ENCODE results near the gene ANXA4.
"Not testable (repeated sequence)": the region's sequence is repeated elsewhere in the genome, so short reads cannot be mapped to it uniquely, and the experiment has no call there.

Gene ANXA4

DNA sequence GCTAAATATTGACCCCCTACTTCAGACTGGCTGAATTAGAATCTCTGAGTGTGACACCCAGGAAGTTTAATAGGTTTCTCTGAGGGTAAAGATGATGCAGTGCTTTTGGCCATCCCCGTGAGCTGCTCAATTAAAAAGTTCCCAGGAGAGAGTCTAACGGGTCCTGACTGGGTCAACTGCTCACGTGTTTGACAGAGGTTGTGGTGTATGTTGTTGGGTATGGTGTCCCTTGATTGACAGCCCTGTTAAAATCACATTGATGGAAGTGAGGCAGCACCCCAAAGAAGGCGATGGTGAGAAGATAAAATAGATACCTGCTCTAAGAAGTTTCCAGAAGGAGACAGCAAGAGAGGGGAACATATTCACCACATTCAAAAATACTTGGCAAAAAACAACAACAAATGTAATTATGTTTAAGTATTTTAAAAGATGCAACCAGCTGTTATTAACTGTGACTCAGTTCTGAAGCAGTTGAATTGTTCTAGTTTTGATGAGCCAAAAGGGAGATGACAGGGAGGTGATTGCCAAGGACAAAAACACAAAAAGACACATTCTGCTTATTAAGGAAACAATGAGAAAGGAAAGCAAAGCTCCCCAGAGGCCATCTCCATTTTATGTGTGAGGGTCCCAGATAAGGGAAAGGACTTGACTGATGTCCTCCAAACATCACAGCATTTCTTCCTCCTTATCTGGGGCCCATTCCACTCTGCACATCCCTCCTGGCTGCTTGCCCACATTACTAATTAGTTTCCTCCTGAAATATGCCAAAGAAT is 76.0 kb downstream of the ANXA4 start:
- Histone ChIP-seq H3K36me3 (ENCODE audit: control insufficient read depth, insufficient read depth, low read length, severe bottlenecking) (peaks cover 61% of the 10 kb centered on the region), H3K4me3 (ENCODE audit: low read length) (peak overlapping the region; percentile 40), H3K9me3 (ENCODE audit: control insufficient read depth, low read length) (no peaks in the 10 kb centered on the region), H3K27me3 (replicated peaks; ENCODE audit: control insufficient read depth, insufficient read depth, low read length) (no peaks in the 10 kb centered on the region), H3K4me1 (ENCODE audit: control insufficient read depth, insufficient read depth, low read length) (peaks cover 19% of the 10 kb centered on the region), H3K9ac (ENCODE audit: low read length) (peak overlapping the region; percentile 57)
- DNase-seq (ENCODE audit: low read depth), result no peak

DNA sequence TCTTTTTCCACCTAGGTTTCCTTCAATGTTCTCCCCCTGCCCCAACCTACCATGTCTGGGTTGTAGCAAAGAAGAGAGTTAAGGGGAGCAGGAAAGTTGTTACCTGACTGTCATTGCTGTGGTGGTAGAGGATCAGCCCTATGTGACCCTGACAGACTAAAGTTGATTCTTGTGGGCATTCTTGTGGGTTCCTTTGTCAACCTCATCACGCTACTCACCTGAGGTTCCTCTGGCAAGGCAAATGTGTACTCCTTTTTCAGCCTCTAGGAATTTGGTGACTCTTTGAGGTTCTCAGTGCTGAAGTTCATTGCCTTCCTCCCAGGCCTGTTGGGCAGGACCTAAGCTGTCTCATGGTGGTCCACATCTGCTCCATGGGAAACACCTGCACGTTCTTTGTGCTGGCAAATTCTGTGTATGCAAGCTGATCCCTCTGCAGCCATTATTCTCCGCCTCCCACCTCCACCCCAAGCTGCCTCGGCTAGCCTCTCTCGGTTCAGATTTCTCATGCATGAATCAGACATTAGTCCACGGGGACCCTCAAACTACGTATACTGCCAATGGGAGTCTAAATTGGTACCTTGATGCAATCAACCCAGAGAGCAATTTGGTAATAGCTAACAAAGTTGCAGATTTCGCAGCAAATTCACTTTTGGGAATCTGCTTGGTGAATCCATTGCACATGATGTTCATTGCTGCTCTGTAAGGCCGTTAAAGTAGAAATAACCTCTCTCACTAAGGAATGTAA is 86.0 kb downstream of the ANXA4 start:
- no peaks in the 10 kb centered on the region for H3K36me3 ChIP-seq (ENCODE audit: control insufficient read depth, insufficient read depth, low read length, severe bottlenecking)
- no peaks in the 10 kb centered on the region for H3K9me3 ChIP-seq (ENCODE audit: control insufficient read depth, low read length)
- H3K27me3 ChIP-seq (replicated peaks; ENCODE audit: control insufficient read depth, insufficient read depth, low read length), result no peaks in the 10 kb centered on the region
- peaks cover 29% of the 10 kb centered on the region for H3K4me1 ChIP-seq (ENCODE audit: control insufficient read depth, insufficient read depth, low read length)
- no peak for DNase-seq (ENCODE audit: low read depth)
- H3K4me3 ChIP-seq (ENCODE audit: low read length), result peak overlapping the region; percentile 96
- H3K9ac ChIP-seq (ENCODE audit: low read length), result peak overlapping the region; percentile 88

DNA sequence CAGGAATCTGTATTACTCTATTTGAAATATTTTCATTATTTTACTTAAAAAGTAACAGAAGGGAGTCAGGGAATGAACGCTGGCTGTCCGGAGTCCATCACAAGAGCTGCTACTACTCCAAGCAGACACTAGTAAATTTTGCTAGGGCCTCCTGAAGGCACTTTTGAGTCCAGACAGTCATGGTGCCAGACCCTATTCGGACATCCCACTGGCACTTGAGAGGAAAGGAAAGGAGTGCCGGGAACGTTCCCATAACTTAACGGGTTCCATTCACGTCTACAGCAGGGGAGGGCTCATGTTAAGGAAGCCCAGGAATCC is 87.0 kb downstream of the ANXA4 start:
- no peaks in the 10 kb centered on the region for H3K27me3 ChIP-seq (replicated peaks; ENCODE audit: control insufficient read depth, insufficient read depth, low read length)
- peak overlapping the region; percentile 88 for H3K9ac ChIP-seq (ENCODE audit: low read length)
- no peaks in the 10 kb centered on the region for H3K9me3 ChIP-seq (ENCODE audit: control insufficient read depth, low read length)
- peak overlapping the region; percentile 96 for H3K4me3 ChIP-seq (ENCODE audit: low read length)
- no peak for DNase-seq (ENCODE audit: low read depth)
- H3K36me3 ChIP-seq (ENCODE audit: control insufficient read depth, insufficient read depth, low read length, severe bottlenecking), result no peaks in the 10 kb centered on the region
- peaks cover 29% of the 10 kb centered on the region for H3K4me1 ChIP-seq (ENCODE audit: control insufficient read depth, insufficient read depth, low read length)

DNA sequence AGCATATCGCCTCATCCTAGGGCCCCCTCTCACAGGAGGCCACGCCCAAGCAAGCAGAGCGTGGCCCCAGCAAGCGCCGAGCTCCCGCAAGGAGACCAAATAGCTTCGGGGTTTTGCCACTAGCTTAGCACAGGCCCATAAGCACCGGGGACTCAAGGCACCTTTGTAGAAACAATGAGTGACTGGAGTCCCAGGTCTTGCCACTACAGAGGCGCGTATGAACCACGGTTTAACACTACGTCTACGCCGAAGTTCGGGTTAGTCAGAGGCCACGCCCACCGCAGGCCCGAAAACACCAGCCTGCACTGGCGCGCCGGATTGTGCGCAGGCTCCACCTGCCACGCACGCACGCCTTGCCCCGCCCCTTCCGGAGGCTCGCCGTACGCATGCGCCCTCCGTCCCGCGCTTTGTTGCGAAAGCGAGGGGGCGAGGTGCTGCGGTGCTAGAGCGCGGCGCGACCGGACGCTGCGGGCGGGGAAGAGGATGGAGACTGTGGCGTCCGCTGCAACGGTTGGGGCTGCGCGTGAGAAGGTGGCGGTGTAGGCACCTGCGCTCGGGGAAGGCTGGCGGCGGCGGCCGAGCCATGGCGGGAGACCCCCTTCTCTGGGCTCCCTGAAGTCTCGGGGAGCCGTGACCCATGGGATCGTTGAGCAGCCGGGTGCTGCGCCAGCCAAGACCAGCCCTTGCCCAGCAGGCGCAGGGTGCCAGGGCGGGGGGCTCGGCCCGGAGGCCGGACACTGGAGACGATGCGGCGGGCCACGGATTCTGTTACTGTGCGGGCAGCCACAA is 87.5 kb downstream of the ANXA4 start, which contains the start of gene GMCL1:
GMCL1 (plus strand) TSS at position 405 of the 789 bp plus-strand sequence; CDS start at position 638, 233 bp downstream.
- DNase-seq (ENCODE audit: low read depth), result peak; percentile 98
- Histone ChIP-seq H3K36me3 (ENCODE audit: control insufficient read depth, insufficient read depth, low read length, severe bottlenecking) (no peaks in the 10 kb centered on the region), H3K9me3 (ENCODE audit: control insufficient read depth, low read length) (no peaks in the 10 kb centered on the region), H3K9ac (ENCODE audit: low read length) (peak within 1 kb of the TSS; percentile 88), H3K4me1 (ENCODE audit: control insufficient read depth, insufficient read depth, low read length) (peaks cover 29% of the 10 kb centered on the region), H3K27me3 (replicated peaks; ENCODE audit: control insufficient read depth, insufficient read depth, low read length) (no peaks in the 10 kb centered on the region), H3K4me3 (ENCODE audit: low read length) (peak within 1 kb of the TSS; percentile 96)

DNA sequence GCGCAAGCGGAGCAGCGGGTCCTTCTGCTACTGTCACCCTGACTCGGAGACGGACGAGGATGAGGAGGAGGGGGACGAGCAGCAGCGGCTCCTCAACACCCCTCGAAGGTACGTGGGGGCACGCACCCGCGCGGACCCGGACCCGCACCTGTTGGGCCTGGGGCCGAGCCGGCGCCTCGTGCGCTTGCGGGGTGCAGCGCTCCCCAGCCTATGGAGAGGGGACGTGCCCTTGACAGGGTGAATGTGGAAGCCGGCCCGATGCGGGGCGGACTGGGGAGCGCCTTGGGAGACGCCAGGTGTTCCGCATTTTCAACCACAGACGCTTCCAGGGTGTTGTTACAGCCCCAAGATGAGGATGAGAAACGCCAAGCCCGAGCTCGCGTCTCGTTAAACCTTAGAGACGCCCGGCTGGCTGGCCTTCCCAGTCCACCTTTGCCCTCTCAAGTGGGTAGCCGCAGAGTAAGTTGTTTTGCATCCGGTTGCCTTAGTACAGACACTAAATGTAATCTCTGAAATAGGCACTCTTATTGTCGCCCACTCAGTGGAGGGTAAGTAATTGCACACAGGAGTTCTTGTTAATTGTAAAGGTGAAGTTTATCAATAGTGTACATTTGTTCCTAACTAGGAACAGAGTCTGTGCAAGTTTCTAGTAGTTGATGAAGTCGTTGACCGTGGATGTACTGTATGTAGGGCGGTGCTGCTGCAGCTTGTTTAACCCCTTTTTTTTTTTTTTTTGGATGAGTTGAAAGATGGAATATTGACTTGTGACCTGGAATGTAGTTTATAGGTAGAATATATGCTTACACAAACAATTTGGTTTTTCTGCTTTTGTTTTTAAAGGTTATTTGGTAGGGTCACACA is 88.3 kb downstream of the ANXA4 start:
- peak overlapping the region; percentile 96 for H3K4me3 ChIP-seq (ENCODE audit: low read length)
- H3K9me3 ChIP-seq (ENCODE audit: control insufficient read depth, low read length), result no peaks in the 10 kb centered on the region
- H3K36me3 ChIP-seq (ENCODE audit: control insufficient read depth, insufficient read depth, low read length, severe bottlenecking), result no peaks in the 10 kb centered on the region
- no peaks in the 10 kb centered on the region for H3K27me3 ChIP-seq (replicated peaks; ENCODE audit: control insufficient read depth, insufficient read depth, low read length)
- peak; percentile 47 for DNase-seq (ENCODE audit: low read depth)
- H3K9ac ChIP-seq (ENCODE audit: low read length), result peak overlapping the region; percentile 88
- H3K4me1 ChIP-seq (ENCODE audit: control insufficient read depth, insufficient read depth, low read length), result peaks cover 29% of the 10 kb centered on the region

DNA sequence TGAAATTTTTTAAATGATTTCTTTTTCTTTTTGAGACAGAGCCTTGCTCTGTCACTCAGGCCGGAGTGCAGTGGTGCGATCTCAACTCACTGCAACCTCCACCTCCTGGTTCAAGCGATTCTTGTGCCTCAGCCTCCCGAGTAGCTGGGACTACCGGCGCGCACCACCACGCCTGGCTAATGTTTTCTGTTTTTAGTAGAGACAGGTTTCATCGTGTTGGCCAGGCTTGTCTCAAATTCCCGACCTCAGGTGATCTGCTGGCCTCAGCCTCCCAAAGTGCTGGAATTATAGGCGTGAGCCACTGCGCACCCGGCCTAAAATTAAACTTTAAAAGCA is 88.9 kb downstream of the ANXA4 start:
- DNase-seq (ENCODE audit: low read depth); H3K27me3 ChIP-seq (replicated peaks; ENCODE audit: control insufficient read depth, insufficient read depth, low read length); H3K36me3 ChIP-seq (ENCODE audit: control insufficient read depth, insufficient read depth, low read length, severe bottlenecking); H3K9me3 ChIP-seq (ENCODE audit: control insufficient read depth, low read length): not testable (repeated sequence)
- peak overlapping the region; percentile 88 for H3K9ac ChIP-seq (ENCODE audit: low read length)
- peaks cover 29% of the 10 kb centered on the region for H3K4me1 ChIP-seq (ENCODE audit: control insufficient read depth, insufficient read depth, low read length)
- H3K4me3 ChIP-seq (ENCODE audit: low read length), result peak overlapping the region; percentile 96

DNA sequence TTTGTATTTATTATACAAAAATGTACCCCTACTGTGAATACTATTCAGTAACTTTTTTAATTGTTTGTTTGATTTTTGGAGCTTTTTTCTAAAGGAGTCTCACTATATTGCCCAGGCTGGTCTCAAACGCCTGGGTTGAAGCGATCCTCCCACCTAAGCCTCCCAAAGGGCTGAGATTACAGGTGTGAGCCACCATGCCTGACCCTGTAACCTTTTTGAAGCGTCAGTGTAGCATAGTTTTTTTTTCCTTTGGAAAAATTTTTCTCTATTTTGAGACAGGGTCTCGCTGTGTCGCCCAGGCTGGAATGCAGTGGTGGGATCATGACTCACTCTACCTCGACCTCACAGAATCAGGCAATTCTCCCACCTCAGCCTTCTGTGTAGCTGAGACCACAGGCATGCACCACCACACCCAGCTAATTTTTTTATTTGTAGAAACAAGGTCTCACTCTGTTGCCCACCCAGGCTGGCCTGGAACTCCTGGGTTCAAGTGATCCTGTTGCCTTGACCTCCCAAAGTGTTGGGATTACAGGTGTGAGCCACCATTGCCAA is 89.5 kb downstream of the ANXA4 start:
- DNase-seq (ENCODE audit: low read depth), result no peak
- Histone ChIP-seq H3K4me3 (ENCODE audit: low read length) (peak overlapping the region; percentile 96), H3K27me3 (replicated peaks; ENCODE audit: control insufficient read depth, insufficient read depth, low read length) (no peaks in the 10 kb centered on the region), H3K4me1 (ENCODE audit: control insufficient read depth, insufficient read depth, low read length) (peaks cover 29% of the 10 kb centered on the region), H3K36me3 (ENCODE audit: control insufficient read depth, insufficient read depth, low read length, severe bottlenecking) (no peaks in the 10 kb centered on the region), H3K9me3 (ENCODE audit: control insufficient read depth, low read length) (no peaks in the 10 kb centered on the region), H3K9ac (ENCODE audit: low read length) (no peak overlapping the region)

DNA sequence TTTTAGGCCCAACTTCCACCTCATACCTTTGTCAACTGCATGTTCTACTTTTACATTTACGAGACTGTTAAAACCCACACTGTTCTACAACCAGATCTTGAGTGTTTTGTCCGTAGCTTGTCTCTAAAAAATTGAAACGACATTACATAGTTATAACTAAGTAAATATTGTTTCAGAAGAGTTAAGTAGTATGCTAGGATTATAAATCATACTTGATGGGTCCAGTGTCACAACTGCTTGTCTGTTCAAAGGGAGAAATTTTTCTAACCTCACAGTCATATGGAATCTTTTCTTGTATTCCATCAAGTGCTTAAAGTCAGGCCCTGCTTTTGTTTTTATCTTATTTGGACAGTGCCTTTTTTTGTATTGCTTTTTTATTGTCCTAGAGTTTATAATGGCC is 91.8 kb downstream of the ANXA4 start:
- Histone ChIP-seq H3K4me3 (ENCODE audit: low read length) (no peak overlapping the region), H3K9ac (ENCODE audit: low read length) (no peak overlapping the region), H3K9me3 (ENCODE audit: control insufficient read depth, low read length) (no peaks in the 10 kb centered on the region), H3K36me3 (ENCODE audit: control insufficient read depth, insufficient read depth, low read length, severe bottlenecking) (no peaks in the 10 kb centered on the region), H3K27me3 (replicated peaks; ENCODE audit: control insufficient read depth, insufficient read depth, low read length) (no peaks in the 10 kb centered on the region), H3K4me1 (ENCODE audit: control insufficient read depth, insufficient read depth, low read length) (peaks cover 16% of the 10 kb centered on the region)
- DNase-seq (ENCODE audit: low read depth), result no peak

DNA sequence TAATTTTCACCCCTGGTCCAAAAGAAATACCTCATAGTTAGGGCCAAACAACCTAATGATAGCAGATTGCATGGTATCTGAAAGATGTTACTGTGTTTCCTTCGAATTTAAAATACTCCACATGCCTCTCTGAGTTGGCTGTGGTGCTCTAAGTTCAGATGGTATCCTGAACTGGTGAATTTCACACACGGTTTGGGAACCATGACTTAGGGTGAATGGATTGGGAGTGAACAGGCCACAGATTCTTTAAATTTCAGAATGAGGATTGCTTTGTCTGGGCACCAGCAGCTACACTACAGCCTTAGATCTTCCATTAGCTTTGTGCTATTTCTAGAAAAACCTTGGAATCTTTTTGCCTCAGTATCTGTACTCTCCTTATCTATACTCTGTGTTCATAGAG is 93.7 kb downstream of the ANXA4 start:
- Histone ChIP-seq H3K9ac (ENCODE audit: low read length) (no peak overlapping the region), H3K9me3 (ENCODE audit: control insufficient read depth, low read length) (no peaks in the 10 kb centered on the region), H3K4me1 (ENCODE audit: control insufficient read depth, insufficient read depth, low read length) (peaks cover 10% of the 10 kb centered on the region), H3K27me3 (replicated peaks; ENCODE audit: control insufficient read depth, insufficient read depth, low read length) (no peaks in the 10 kb centered on the region), H3K36me3 (ENCODE audit: control insufficient read depth, insufficient read depth, low read length, severe bottlenecking) (peaks cover 8% of the 10 kb centered on the region), H3K4me3 (ENCODE audit: low read length) (no peak overlapping the region)
- no peak for DNase-seq (ENCODE audit: low read depth)

DNA sequence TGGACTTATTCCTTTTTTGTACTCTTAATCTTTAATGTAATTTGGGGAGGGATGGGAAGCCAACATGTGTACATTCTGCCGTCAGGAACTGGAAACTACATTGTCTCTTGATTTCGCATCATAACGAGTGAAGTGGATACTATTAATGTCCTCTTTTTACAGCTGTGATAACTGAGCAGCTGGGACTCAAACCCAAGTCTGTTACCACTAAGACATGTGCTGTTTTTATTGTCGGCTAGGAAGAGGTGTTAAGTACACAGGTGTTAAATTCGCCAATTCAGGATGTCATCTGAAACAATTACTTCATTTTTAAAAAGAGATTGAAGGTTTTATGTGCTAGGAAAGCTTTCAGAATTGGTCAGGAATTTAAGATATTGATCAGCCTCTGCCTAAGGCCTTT is 94.4 kb downstream of the ANXA4 start:
- Histone ChIP-seq H3K9ac (ENCODE audit: low read length) (no peak overlapping the region), H3K4me1 (ENCODE audit: control insufficient read depth, insufficient read depth, low read length) (peaks cover 3% of the 10 kb centered on the region), H3K27me3 (replicated peaks; ENCODE audit: control insufficient read depth, insufficient read depth, low read length) (no peaks in the 10 kb centered on the region), H3K36me3 (ENCODE audit: control insufficient read depth, insufficient read depth, low read length, severe bottlenecking) (peaks cover 10% of the 10 kb centered on the region), H3K9me3 (ENCODE audit: control insufficient read depth, low read length) (no peaks in the 10 kb centered on the region), H3K4me3 (ENCODE audit: low read length) (no peak overlapping the region)
- no peak for DNase-seq (ENCODE audit: low read depth)

All from adipocyte (in vitro differentiated cells).